Stimulated activated CD4-positive, alpha-beta T cell treated with anti-CD3 and anti-CD28 coated beads, Interleukin-4, amount 100 ng/mL, for 48 hours (primary cell): ENCODE results near the gene MTNR1A.

ENCODE experiments used
- DNase-seq, 2 donors: peaks; one replicate each; pipeline ENCODE4 v3.0.0-alpha.2; 2020; ENCODE audit warnings: low read depth in 2 of 2

The MTNR1A gene

DNA sequence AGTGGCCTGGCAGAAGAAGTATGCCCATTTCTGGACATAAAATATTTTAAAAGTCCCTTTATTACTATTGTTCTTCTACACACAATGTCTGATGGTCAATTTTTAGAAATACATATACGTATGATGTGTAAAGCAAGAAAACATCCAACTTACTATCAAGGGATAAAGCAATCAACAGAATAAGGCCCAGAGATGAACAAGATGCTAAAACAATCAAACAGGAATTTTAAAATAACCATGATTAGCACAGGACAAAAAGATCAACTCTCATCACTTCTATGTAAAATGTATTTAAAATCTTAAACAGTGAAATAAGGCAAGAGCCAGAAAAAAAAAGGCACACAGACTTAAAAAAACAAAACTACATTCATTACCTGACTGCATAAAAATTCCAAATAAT, 60.9 kb downstream of the MTNR1A start:
- no peak for DNase-seq

DNA sequence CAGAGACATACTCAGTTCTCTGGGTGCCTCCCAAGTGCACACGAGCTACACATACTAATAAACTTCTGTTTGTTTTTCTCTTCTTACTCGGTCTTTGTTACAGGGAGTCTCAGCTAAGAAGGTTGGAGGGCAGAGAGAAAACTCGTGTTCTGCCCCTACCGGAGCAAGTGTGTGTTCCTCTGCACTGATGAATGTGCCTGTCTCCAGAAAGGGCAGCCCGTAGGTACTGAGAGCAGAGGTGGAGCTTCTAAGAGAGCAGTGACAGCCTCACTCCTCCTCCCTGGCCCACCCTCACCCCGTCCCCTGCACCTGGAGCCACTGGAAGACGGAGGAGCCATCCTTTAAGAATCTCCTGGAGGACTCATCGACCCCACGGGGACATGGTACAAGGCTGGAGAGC, 67.6 kb downstream of the MTNR1A start:
- no peak for DNase-seq

DNA sequence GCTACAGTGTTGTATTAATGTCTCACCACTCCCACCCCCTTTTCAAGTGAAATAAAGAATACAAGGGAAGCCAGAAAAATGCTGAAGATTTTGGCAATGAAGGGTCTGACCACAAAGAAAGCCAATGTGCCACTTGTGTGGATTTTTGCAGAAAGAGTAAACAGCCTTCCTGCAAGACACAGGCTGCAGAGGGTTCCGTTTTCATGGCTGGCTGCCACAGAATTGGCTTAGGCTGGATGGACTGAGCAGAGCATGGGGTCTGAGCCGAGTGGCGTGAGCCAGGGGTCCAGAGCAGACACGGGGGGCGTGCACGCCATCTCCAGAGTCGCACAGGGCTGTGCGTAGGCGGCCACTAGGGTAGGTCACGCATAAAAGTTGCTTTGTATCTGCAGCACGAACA, 69.2 kb downstream of the MTNR1A start:
- no peak for DNase-seq

DNA sequence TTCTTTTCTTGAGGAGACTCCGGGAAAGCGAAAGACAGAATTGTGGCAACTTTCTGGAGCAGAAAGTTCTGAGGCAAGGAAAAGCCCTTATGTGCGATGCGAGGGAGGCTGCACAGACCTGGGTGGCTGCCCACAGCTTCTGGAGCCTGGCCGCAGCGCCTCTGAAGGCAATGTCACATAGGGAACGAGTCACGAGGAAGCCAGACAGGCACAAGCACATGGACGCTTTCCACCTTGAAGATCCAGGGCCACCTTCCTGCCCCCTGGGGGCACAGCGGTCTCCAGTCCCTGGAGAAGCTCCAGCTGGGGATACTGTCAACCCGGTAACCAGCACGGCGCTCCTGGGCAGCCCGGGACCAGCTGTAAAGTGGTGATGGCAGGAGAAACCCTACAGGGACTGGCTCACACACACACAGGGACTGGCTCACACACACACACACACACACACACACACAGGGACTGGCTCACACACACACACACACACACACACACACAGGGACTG, 69.8 kb downstream of the MTNR1A start:
- DNase-seq = no peak

DNA sequence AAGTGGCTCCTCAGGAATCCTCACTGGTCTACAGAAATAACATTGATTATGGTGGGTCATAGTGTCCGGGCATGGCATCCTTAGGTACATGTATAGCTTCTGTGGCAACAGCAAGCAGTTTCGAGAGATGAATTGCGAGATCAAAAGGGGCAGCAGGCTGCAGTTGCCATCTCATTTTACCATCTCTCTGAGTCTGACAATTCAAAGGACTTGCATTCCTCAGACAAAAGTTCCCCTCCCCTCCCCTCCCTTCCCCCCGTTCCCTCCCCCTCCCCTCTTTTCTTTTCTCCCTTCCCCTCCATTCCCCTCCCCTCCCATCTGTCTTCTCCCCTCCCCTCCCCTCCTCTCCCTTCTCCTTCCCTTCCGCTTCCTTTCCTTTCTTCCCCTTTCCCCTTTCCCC, 70.2 kb downstream of the MTNR1A start:
- no peak for DNase-seq

DNA sequence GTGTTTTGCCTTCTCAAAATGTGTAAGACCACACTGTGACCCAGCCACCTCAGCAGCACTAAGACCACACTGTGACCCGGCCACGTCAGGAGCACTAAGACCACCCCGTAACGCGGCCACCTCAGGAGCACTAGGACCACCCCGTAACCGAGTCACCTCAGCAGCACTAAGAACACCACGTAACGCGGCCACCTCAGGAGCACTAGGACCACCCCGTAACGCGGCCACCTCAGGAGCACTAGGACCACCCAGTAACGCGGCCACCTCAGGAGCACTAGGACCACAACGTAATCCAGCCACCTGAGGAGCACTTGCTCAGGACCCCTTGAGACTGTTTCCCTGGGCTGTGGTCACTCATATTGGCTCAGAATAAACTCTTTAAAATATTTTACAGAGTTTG, 71.7 kb downstream of the MTNR1A start:
- DNase-seq = no peak
